H1 (cell line): ENCODE measurements around the gene RPS21. TPM values are rescaled to one million over a fixed set of nuclear protein-coding genes. Genes with fewer than 3 reads are reported as not detected.

Experiments used
- CTCF ChIA-PET: fragments of 300-600 bp; sonication (Branson Sonifier 250); formaldehyde crosslinking; loops from one replicate; lab custom pipeline; 2021; ENCODE audit not compliant: partially characterized antibody; lab: Charles Lee
- POLR2A ChIA-PET: fragments of 300-600 bp; sonication (Branson Sonifier 250); formaldehyde crosslinking; loops from one replicate; lab custom pipeline; 2021; ENCODE audit warnings: inconsistent platforms; ENCODE audit not compliant: partially characterized antibody; lab: Charles Lee
- DNase-seq, 2 experiments: peaks; one replicate each; pipeline versions ENCODE4 v3.0.0 to v3.0.0-alpha.2; 2010 to 2022; ENCODE audit warnings: low spot score in 2 of 2, low read depth in 1 of 2, mixed read lengths in 1 of 2
- FAIRE-seq: peaks from 2 replicates; lab custom pipeline; 2011; peaks lifted over from hg19 to GRCh38; lab: Jason Lieb, UNC
- H2AFZ ChIP-seq: 2 replicates; pipeline ENCODE4 v1.8.1; 2012; ENCODE audit warnings: low read length, inconsistent platforms
- H2AK5ac ChIP-seq: 2 replicates; pipeline ENCODE4 v1.6.1; 2013; ENCODE audit warnings: low read depth, low read length
- H2BK120ac ChIP-seq: replicated peaks from 2 replicates; pipeline ENCODE3; 2013; ENCODE audit warnings: low read depth, low read length, inconsistent platforms
- H2BK12ac ChIP-seq: 2 replicates; pipeline ENCODE4 v1.6.1; 2013; ENCODE audit warnings: low read depth, low read length
- H2BK15ac ChIP-seq: 2 replicates; pipeline ENCODE4 v1.6.1; 2013; ENCODE audit warnings: low read length
- H2BK20ac ChIP-seq: 2 replicates; pipeline ENCODE4 v1.6.1; 2013; ENCODE audit warnings: low read length
- H2BK5ac ChIP-seq: 2 replicates; pipeline ENCODE4 v1.6.1; 2013; ENCODE audit warnings: low read depth, low read length
- H3K14ac ChIP-seq: 2 replicates; pipeline ENCODE4 v1.6.1; 2013; ENCODE audit warnings: inconsistent platforms; ENCODE audit not compliant: insufficient read length
- H3K18ac ChIP-seq: 2 replicates; pipeline ENCODE4 v1.6.1; 2013; ENCODE audit warnings: low read length; ENCODE audit errors: extremely low read depth
- H3K23ac ChIP-seq: 2 replicates; pipeline ENCODE4 v1.6.1; 2013; ENCODE audit warnings: inconsistent platforms; ENCODE audit not compliant: insufficient read length
- H3K23me2 ChIP-seq: 2 replicates; pipeline ENCODE4 v1.6.1; 2013; ENCODE audit warnings: low read depth, low read length
- H3K27ac ChIP-seq: 2 replicates; pipeline ENCODE4 v1.6.1; 2011; ENCODE audit warnings: low read depth, low read length, inconsistent platforms
- H3K27me3 ChIP-seq, 4 experiments: replicated peaks in 1 of 4; 1 replicate in 1 of 4; 2 replicates in 3 of 4; pipeline versions ENCODE4 v1.6.1 to v1.8.1; 2011 to 2013; ENCODE audit warnings: low read length in 3 of 4, mild to moderate bottlenecking in 3 of 4, inconsistent platforms in 2 of 4, mixed read lengths in 2 of 4, moderate library complexity in 1 of 4; ENCODE audit not compliant: control insufficient read depth in 3 of 4, insufficient read depth in 3 of 4; ENCODE audit errors: extremely low read depth in 1 of 4
- H3K36me3 ChIP-seq, 4 experiments: 2 replicates each; pipeline versions ENCODE4 v1.6.1 to v1.8.1; 2011 to 2013; ENCODE audit warnings: mild to moderate bottlenecking in 4 of 4, low read length in 3 of 4, moderate library complexity in 2 of 4, control low read depth in 1 of 4, inconsistent platforms in 1 of 4; ENCODE audit not compliant: insufficient read depth in 4 of 4, control insufficient read depth in 2 of 4
- H3K4ac ChIP-seq: replicated peaks from 2 replicates; pipeline ENCODE3; 2013; ENCODE audit warnings: low read length, low read depth, mixed read lengths, inconsistent platforms; ENCODE audit not compliant: insufficient read length
- H3K4me1 ChIP-seq, 4 experiments: replicated peaks in 1 of 4; 1 replicate in 1 of 4; 2 replicates in 3 of 4; pipeline versions ENCODE4 v1.6.1 to v1.8.1; 2011 to 2013; ENCODE audit warnings: low read length in 3 of 4, inconsistent platforms in 2 of 4, mixed read lengths in 1 of 4; ENCODE audit not compliant: insufficient read depth in 4 of 4, control insufficient read depth in 3 of 4
- H3K4me2 ChIP-seq, 2 experiments: 2 replicates each; pipeline versions ENCODE4 v1.6.1 to v1.8.1; 2011 to 2013; ENCODE audit warnings: low read depth in 2 of 2, low read length in 2 of 2, control low read depth in 1 of 2, inconsistent platforms in 1 of 2, mild to moderate bottlenecking in 1 of 2; ENCODE audit not compliant: insufficient read depth in 1 of 2
- H3K4me3 ChIP-seq, 4 experiments: fragments of 200-600, 300-600 bp in 1 of 4; sonication (generic), shearing (Covaris generic), sonication (Bioruptor Twin) in 1 of 4; 2 replicates each; pipeline versions ENCODE4 v1.5.1 to v1.8.1; 2011 to 2016; ENCODE audit warnings: low read length in 4 of 4, low read depth in 3 of 4, control low read depth in 2 of 4, inconsistent platforms in 2 of 4, mild to moderate bottlenecking in 2 of 4, mixed read lengths in 1 of 4, moderate library complexity in 1 of 4; ENCODE audit not compliant: insufficient read depth in 2 of 4; ENCODE audit errors: extremely low read depth in 1 of 4
- H3K56ac ChIP-seq: replicated peaks from 2 replicates; pipeline ENCODE3; 2013; ENCODE audit warnings: low read depth, mild to moderate bottlenecking, mixed read lengths, low read length, inconsistent platforms; ENCODE audit not compliant: insufficient read length
- H3K79me1 ChIP-seq: 2 replicates; pipeline ENCODE4 v1.6.1; 2013; ENCODE audit warnings: low read depth, low read length, control low read depth
- H3K79me2 ChIP-seq, 2 experiments: 2 replicates each; pipeline versions ENCODE4 v1.6.1 to v1.8.1; 2012 to 2013; ENCODE audit warnings: low read length in 2 of 2, mild to moderate bottlenecking in 2 of 2, inconsistent platforms in 1 of 2; ENCODE audit not compliant: insufficient read depth in 2 of 2, control insufficient read depth in 1 of 2
- H3K9ac ChIP-seq, 4 experiments: replicated peaks in 1 of 4; 1 replicate in 1 of 4; 2 replicates in 3 of 4; pipeline versions ENCODE4 v1.6.1 to v1.8.1; 2011 to 2013; ENCODE audit warnings: low read depth in 3 of 4, low read length in 3 of 4, control low read depth in 2 of 4, mild to moderate bottlenecking in 2 of 4, moderate library complexity in 2 of 4, inconsistent platforms in 1 of 4; ENCODE audit errors: extremely low read depth in 1 of 4
- H3K9me3 ChIP-seq, 2 experiments: 2 replicates each; pipeline versions ENCODE4 v1.6.1 to v1.8.1; 2012 to 2013; ENCODE audit warnings: mild to moderate bottlenecking in 2 of 2, moderate library complexity in 2 of 2, control low read depth in 1 of 2, inconsistent platforms in 1 of 2, low read depth in 1 of 2, low read length in 1 of 2, mixed read lengths in 1 of 2; ENCODE audit not compliant: insufficient read depth in 2 of 2
- H4K20me1 ChIP-seq, 2 experiments: replicated peaks in 1 of 2; 2 replicates each; pipeline versions ENCODE3 to v1.8.1; 2011 to 2013; ENCODE audit warnings: inconsistent platforms in 2 of 2, low read length in 2 of 2, mild to moderate bottlenecking in 1 of 2; ENCODE audit not compliant: insufficient read depth in 2 of 2, control insufficient read depth in 1 of 2
- H4K5ac ChIP-seq: 2 replicates; pipeline ENCODE4 v1.6.1; 2013; ENCODE audit warnings: low read length, low read depth, mixed read lengths, inconsistent platforms; ENCODE audit not compliant: insufficient read length
- H4K8ac ChIP-seq: 2 replicates; pipeline ENCODE4 v1.8.0; 2013; ENCODE audit warnings: mild to moderate bottlenecking, moderate library complexity, low read length, inconsistent platforms; ENCODE audit not compliant: insufficient read depth; ENCODE audit errors: extremely low read depth
- H4K91ac ChIP-seq: replicated peaks from 2 replicates; pipeline ENCODE3; 2013; ENCODE audit warnings: low read length, mixed read lengths, inconsistent platforms; ENCODE audit not compliant: insufficient read length
- BACH1 ChIP-seq: IDR thresholded peaks from 2 replicates; pipeline ENCODE4 v1.6.1; 2012; ENCODE audit warnings: low read length, improper control_type of control experiment
- CBX5 ChIP-seq: fragments of 300-800, 300-1000 bp; sonication (generic); IDR thresholded peaks from 2 replicates; pipeline ENCODE4 v1.7.1; 2016; ENCODE audit warnings: antibody characterized with exemption, low read length, low read depth
- CHD2 ChIP-seq: IDR thresholded peaks from 2 replicates; pipeline ENCODE4 v1.6.1; 2012; ENCODE audit warnings: low read length, improper control_type of control experiment
- CTBP2 ChIP-seq: IDR thresholded peaks from 2 replicates; pipeline ENCODE4 v1.7.0; 2011; ENCODE audit warnings: borderline replicate concordance, mild to moderate bottlenecking, moderate library complexity, mixed read lengths, low read length; ENCODE audit not compliant: insufficient read depth, insufficient read length
- EGR1 ChIP-seq: IDR thresholded peaks from 2 replicates; pipeline ENCODE4 v1.6.1; 2011; ENCODE audit warnings: low read depth, low read length, borderline replicate concordance
- JUND ChIP-seq: IDR thresholded peaks from 2 replicates; pipeline ENCODE4 v1.6.1; 2011; ENCODE audit warnings: mild to moderate bottlenecking, improper control_type of control experiment, low read length
- RXRA ChIP-seq: IDR thresholded peaks from 2 replicates; pipeline ENCODE4 v1.6.1; 2011; ENCODE audit warnings: low read depth, mild to moderate bottlenecking, low read length, moderate library complexity; ENCODE audit not compliant: insufficient read depth
- SP4 ChIP-seq: IDR thresholded peaks from 2 replicates; pipeline ENCODE4 v1.6.1; 2012; ENCODE audit warnings: low read length, inconsistent platforms
- TAF1 ChIP-seq: IDR thresholded peaks from 2 replicates; pipeline ENCODE4 v1.6.1; 2011; ENCODE audit warnings: mild to moderate bottlenecking, low read depth, low read length
- TAF7 ChIP-seq: optimal IDR thresholded peaks from 2 replicates; pipeline ENCODE3; 2011; ENCODE audit warnings: low read depth, mild to moderate bottlenecking, inconsistent platforms, low read length, moderate library complexity, borderline replicate concordance
- whole genome bisulfite sequencing, 2 experiments: shearing (Covaris generic) in 1 of 2; methylation state at CpG; one replicate each; pipeline versions ENCODE4 v1.1.6 to v1.1.7; 2013 to 2015; ENCODE audit warnings: low lambda C conversion rate in 2 of 2, mixed read lengths in 2 of 2, inconsistent platforms in 1 of 2, low coverage in 1 of 2, missing lambda C conversion rate in 1 of 2; ENCODE audit not compliant: insufficient replicate concordance in 2 of 2, insufficient coverage in 1 of 2, insufficient read length in 1 of 2; ENCODE audit errors: extremely low coverage in 1 of 2, missing lambda C conversion rate in 1 of 2; 5-methylcytosine and 5-hydroxymethylcytosine counted together
- polyA plus RNA-seq, 7 experiments: library from polyadenylated mRNA; depleted of rRNA in 3 of 7; stranded (reverse) in 5 of 7; unstranded in 2 of 7; fragments of >200 nt in 5 of 7; fragments of 200-250 nt in 2 of 7; gene quantifications; 1 replicate in 5 of 7; 2 replicates in 1 of 7; 4 replicates in 1 of 7; pipeline versions ENCODE4 v1.2.1 to v1.2.3, GENCODE V29; 2011 to 2013; ENCODE audit warnings: missing spikeins in 2 of 7, mixed read lengths in 2 of 7
- total RNA-seq: library from RNA; stranded (reverse); fragmentation: NEBNext Ultra II Directional; extraction: Animal tissue kit (Norgen Biotek cat#: 25700); gene quantifications from 2 replicates; pipeline ENCODE4 v1.2.1, GENCODE V29; 2021
- TF ChIP-seq, protein P1 (sequence below): IDR thresholded peaks from 2 replicates; pipeline ENCODE4 v1.6.1; 2011; ENCODE audit warnings: low read length, improper control_type of control experiment

Gene RPS21
- total and polyA plus RNA-seq, 2 of the 8 experiments (the other 6 are each of a cell fraction or from before 2014, with no cell fraction given) = 1,787 to 7,219 TPM

DNA sequence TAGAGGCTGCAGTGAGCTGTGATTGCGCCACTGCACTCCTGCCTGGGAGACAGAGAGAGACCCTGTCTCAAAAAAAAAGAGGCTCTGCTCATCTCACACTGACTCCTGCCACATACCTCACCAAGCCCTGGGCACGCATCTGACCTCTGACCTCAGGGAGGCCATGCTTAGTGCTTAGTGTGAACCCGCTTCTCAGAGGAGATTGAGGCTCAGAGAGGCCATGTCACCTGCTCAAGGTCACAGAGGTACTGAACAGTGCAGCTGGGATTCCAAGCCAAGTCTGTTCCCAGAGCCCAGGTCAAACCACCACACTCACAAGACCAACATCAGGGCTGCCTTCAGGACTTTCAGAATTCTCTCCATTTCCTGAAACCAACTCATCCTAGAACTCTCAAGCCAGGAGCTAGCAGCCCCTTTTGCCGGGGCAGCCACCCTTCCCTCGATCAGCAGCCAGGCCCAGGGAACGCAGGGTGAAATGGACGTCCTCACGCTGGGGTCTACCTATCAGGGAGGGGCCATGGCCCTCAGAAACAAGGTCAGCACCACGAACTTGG, 17.3 kb downstream of the RPS21 start:
- no peak overlapping the region for H2BK120ac ChIP-seq
- H2BK15ac ChIP-seq = no peak overlapping the region
- H3K79me2 ChIP-seq = no peaks in the 10 kb centered on the region; a peak in 1 of 4 replicates
- H3K9me3 ChIP-seq = no peaks in the 10 kb centered on the region
- H3K23ac ChIP-seq = no peak overlapping the region
- peak overlapping the region; percentile 71 for H4K8ac ChIP-seq
- no peak overlapping the region for H3K9ac ChIP-seq
- H2AFZ ChIP-seq = no peak overlapping the region
- 91% methylated on average over 9 of the region's 9 CpGs; no CpG with 5 or more reads in 1 of the 2 experiments for WGBS, 2 experiments
- peaks cover 0 to 23% (median 11%) of the 10 kb centered on the region in 4 experiments; a peak in 6 of 7 replicates for H3K4me1 ChIP-seq
- H3K14ac ChIP-seq = no peak overlapping the region
- H4K20me1 ChIP-seq = peaks cover 0 to 22% of the 10 kb centered on the region in 2 experiments
- no peak overlapping the region for H3K56ac ChIP-seq
- H2AK5ac ChIP-seq = no peak overlapping the region
- no peak overlapping the region for H3K4me3 ChIP-seq
- H3K4me2 ChIP-seq = no peak overlapping the region
- CTCF ChIA-PET = interaction anchor here (1.0 to 7.6 kb wide), 9 partner anchors 10 to 120 kb away, joined by 3 to 103 read pairs (median 3); partner anchors contain the start of gene RPS21
- FAIRE-seq (no peak), DNase-seq (no peak)
- no peak overlapping the region for H2BK20ac ChIP-seq
- H2BK5ac ChIP-seq = 0 out of 2 replicates have a peak overlapping the region, but pooled peaks have one; percentile 13
- no peak overlapping the region for H3K27ac ChIP-seq
- H4K91ac ChIP-seq = no peak overlapping the region
- no peaks in the 10 kb centered on the region for H3K36me3 ChIP-seq
- H2BK12ac ChIP-seq = no peak overlapping the region
- POLR2A ChIA-PET = interaction anchor here (7.7 kb wide), 1 partner anchor 13 kb away, joined by 105 read pairs; the partner anchor contains the start of gene RPS21
- no peaks in the 10 kb centered on the region; the same call in 1 of the 2 replicates for H3K23me2 ChIP-seq
- H3K27me3 ChIP-seq = peaks cover 0 to 6% (median 1%) of the 10 kb centered on the region in 4 experiments; a peak in 2 of 7 replicates
- H3K18ac ChIP-seq = no peak overlapping the region
- H4K5ac ChIP-seq = no peak overlapping the region
- H3K4ac ChIP-seq = no peak overlapping the region
- no peaks in the 10 kb centered on the region; the same call in 1 of the 2 replicates for H3K79me1 ChIP-seq
- no peak for TF ChIP-seq RXRA
- TF ChIP-seq SP4 = no peak
- TF ChIP-seq EGR1 = no peak
- no peak for TF ChIP-seq BACH1
- no peak for TF ChIP-seq TAF1
- TF ChIP-seq CBX5 = no peak
- no peak for TF ChIP-seq TAF7
- TF ChIP-seq JUND = no peak
- TF ChIP-seq, protein P1, sequence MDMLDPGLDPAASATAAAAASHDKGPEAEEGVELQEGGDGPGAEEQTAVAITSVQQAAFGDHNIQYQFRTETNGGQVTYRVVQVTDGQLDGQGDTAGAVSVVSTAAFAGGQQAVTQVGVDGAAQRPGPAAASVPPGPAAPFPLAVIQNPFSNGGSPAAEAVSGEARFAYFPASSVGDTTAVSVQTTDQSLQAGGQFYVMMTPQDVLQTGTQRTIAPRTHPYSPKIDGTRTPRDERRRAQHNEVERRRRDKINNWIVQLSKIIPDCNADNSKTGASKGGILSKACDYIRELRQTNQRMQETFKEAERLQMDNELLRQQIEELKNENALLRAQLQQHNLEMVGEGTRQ = no peak
- TF ChIP-seq CTBP2 = no peak
- TF ChIP-seq CHD2 = no peak
